Neural cell (in vitro differentiated cells): ENCODE measurements around the gene GRIP1. TPM values are rescaled to one million over a fixed set of nuclear protein-coding genes. Genes with fewer than 3 reads are reported as not detected.

Experiments used
- H2AFZ ChIP-seq: fragments of 200-600, 300-800 bp; sonication (generic), shearing (Covaris generic); 2 replicates; pipeline ENCODE4 v1.6.0; 2014; ENCODE audit warnings: low read depth, mild to moderate bottlenecking, antibody characterized with exemption, low read length, moderate library complexity
- H3F3A ChIP-seq: fragments of 200-600 bp; shearing (Covaris generic); 2 replicates; pipeline ENCODE4 v1.6.1; 2016; ENCODE audit warnings: mild to moderate bottlenecking, moderate library complexity, mixed read lengths, antibody characterized with exemption, low read length; ENCODE audit not compliant: insufficient read depth, poor library complexity, severe bottlenecking
- H3K27ac ChIP-seq: fragments of 200-600, 300-800 bp; sonication (generic), shearing (Covaris generic); 2 replicates; pipeline ENCODE4 v1.5.1; 2014; ENCODE audit warnings: mild to moderate bottlenecking, low read length, moderate library complexity
- H3K27me3 ChIP-seq: fragments of 300-800, 200-600 bp; sonication (generic), shearing (Covaris generic); 2 replicates; pipeline ENCODE4 v1.6.0; 2014; ENCODE audit warnings: mild to moderate bottlenecking, low read depth, low read length, moderate library complexity; ENCODE audit not compliant: insufficient read depth
- H3K36me3 ChIP-seq: fragments of 300-800, 200-600 bp; sonication (generic), shearing (Covaris generic); 2 replicates; pipeline ENCODE4 v1.5.1; 2014; ENCODE audit warnings: mild to moderate bottlenecking, antibody characterized with exemption, low read length, moderate library complexity; ENCODE audit not compliant: insufficient read depth
- H3K4me2 ChIP-seq: fragments of 300-800, 200-600 bp; sonication (generic), shearing (Covaris generic); 2 replicates; pipeline ENCODE4 v1.6.0; 2014; ENCODE audit warnings: mild to moderate bottlenecking, low read length
- H3K4me3 ChIP-seq: fragments of 300-800, 200-600 bp; sonication (generic), shearing (Covaris generic); 2 replicates; pipeline ENCODE4 v1.5.1; 2014; ENCODE audit warnings: mild to moderate bottlenecking, low read length, moderate library complexity
- H3K79me2 ChIP-seq: fragments of 200-600 bp; shearing (Covaris generic); replicated peaks from 2 replicates; pipeline ENCODE4 v1.6.0; 2014; ENCODE audit warnings: mild to moderate bottlenecking, low read length, moderate library complexity; ENCODE audit not compliant: insufficient read depth
- H3K9ac ChIP-seq: fragments of 300-800, 200-600 bp; sonication (generic), shearing (Covaris generic); 2 replicates; pipeline ENCODE4 v1.6.1; 2016; ENCODE audit warnings: mild to moderate bottlenecking, low read length, mixed read lengths
- H3K9me2 ChIP-seq: fragments of 200-600 bp; shearing (Covaris generic); 2 replicates; pipeline ENCODE4 v1.6.1; 2016; ENCODE audit warnings: mild to moderate bottlenecking, low read length, mixed read lengths; ENCODE audit not compliant: insufficient read depth
- H3K9me3 ChIP-seq: fragments of 200-600, 300-800 bp; sonication (generic), shearing (Covaris generic); 2 replicates; pipeline ENCODE4 v1.6.1; 2016; ENCODE audit warnings: mild to moderate bottlenecking, mixed run types, low read length, moderate library complexity, mixed read lengths
- H4K20me1 ChIP-seq: fragments of 200-600 bp; shearing (Covaris generic); 2 replicates; pipeline ENCODE4 v1.6.1; 2016; ENCODE audit warnings: mild to moderate bottlenecking, mixed run types; ENCODE audit not compliant: insufficient read depth
- EP300 ChIP-seq: fragments of 450-650 bp; conservative IDR thresholded peaks from 2 replicates; pipeline ENCODE4 v1.6.1; 2014; ENCODE audit warnings: antibody characterized with exemption, mild to moderate bottlenecking, moderate library complexity; ENCODE audit not compliant: poor library complexity, severe bottlenecking
- EZH2 ChIP-seq: fragments of 200-600, 300-800 bp; shearing (Covaris generic), sonication (generic); IDR thresholded peaks from 2 replicates; pipeline ENCODE4 v1.6.1; 2014; ENCODE audit warnings: antibody characterized with exemption, low read length, borderline replicate concordance, mild to moderate bottlenecking; ENCODE audit not compliant: insufficient read depth, poor library complexity, severe bottlenecking
- MXI1 ChIP-seq: fragments of 450-650 bp; conservative IDR thresholded peaks from 2 replicates; pipeline ENCODE4 v1.6.1; 2014; ENCODE audit warnings: antibody characterized with exemption, mild to moderate bottlenecking; ENCODE audit not compliant: poor library complexity, severe bottlenecking
- POLR2AphosphoS5 ChIP-seq: IDR thresholded peaks from 2 replicates; pipeline ENCODE4 v1.6.1; 2012
- RAD21 ChIP-seq: fragments of 450-650 bp; conservative IDR thresholded peaks from 2 replicates; pipeline ENCODE4 v1.6.1; 2014; ENCODE audit warnings: antibody characterized with exemption, mild to moderate bottlenecking, moderate library complexity
- SMC3 ChIP-seq: fragments of 450-650 bp; conservative IDR thresholded peaks from 2 replicates; pipeline ENCODE4 v1.6.1; 2014; ENCODE audit warnings: antibody characterized with exemption, mild to moderate bottlenecking, moderate library complexity; ENCODE audit not compliant: poor library complexity
- TAF1 ChIP-seq: IDR thresholded peaks from 2 replicates; pipeline ENCODE4 v1.6.1; 2012; ENCODE audit warnings: low read depth
- polyA minus RNA-seq: library from RNA; depleted of rRNA, polyadenylated mRNA; stranded (reverse); fragments of >200 nt; gene quantifications from 2 replicates; pipeline ENCODE4 v1.2.3, GENCODE V29; 2014
- polyA plus RNA-seq: library from polyadenylated mRNA; depleted of rRNA; stranded (reverse); fragments of >200 nt; gene quantifications from 2 replicates; pipeline ENCODE4 v1.2.3, GENCODE V29; 2014
- TF ChIP-seq, protein P1 (sequence below): IDR thresholded peaks from 2 replicates; pipeline ENCODE4 v1.6.1; 2012; ENCODE audit warnings: borderline replicate concordance
- TF ChIP-seq, protein P2 (sequence below): fragments of 450-650 bp; IDR thresholded peaks from 2 replicates; pipeline ENCODE4 v1.5.1; 2014; ENCODE audit warnings: antibody characterized with exemption, mild to moderate bottlenecking, moderate library complexity; ENCODE audit not compliant: poor library complexity, severe bottlenecking

GRIP1 gene, protein sequence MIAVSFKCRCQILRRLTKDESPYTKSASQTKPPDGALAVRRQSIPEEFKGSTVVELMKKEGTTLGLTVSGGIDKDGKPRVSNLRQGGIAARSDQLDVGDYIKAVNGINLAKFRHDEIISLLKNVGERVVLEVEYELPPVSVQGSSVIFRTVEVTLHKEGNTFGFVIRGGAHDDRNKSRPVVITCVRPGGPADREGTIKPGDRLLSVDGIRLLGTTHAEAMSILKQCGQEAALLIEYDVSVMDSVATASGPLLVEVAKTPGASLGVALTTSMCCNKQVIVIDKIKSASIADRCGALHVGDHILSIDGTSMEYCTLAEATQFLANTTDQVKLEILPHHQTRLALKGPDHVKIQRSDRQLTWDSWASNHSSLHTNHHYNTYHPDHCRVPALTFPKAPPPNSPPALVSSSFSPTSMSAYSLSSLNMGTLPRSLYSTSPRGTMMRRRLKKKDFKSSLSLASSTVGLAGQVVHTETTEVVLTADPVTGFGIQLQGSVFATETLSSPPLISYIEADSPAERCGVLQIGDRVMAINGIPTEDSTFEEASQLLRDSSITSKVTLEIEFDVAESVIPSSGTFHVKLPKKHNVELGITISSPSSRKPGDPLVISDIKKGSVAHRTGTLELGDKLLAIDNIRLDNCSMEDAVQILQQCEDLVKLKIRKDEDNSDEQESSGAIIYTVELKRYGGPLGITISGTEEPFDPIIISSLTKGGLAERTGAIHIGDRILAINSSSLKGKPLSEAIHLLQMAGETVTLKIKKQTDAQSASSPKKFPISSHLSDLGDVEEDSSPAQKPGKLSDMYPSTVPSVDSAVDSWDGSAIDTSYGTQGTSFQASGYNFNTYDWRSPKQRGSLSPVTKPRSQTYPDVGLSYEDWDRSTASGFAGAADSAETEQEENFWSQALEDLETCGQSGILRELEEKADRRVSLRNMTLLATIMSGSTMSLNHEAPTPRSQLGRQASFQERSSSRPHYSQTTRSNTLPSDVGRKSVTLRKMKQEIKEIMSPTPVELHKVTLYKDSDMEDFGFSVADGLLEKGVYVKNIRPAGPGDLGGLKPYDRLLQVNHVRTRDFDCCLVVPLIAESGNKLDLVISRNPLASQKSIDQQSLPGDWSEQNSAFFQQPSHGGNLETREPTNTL
- polyA plus RNA-seq (41.1 and 54.9 TPM in 2 replicates), polyA minus RNA-seq (134 and 148 TPM in 2 replicates)

DNA sequence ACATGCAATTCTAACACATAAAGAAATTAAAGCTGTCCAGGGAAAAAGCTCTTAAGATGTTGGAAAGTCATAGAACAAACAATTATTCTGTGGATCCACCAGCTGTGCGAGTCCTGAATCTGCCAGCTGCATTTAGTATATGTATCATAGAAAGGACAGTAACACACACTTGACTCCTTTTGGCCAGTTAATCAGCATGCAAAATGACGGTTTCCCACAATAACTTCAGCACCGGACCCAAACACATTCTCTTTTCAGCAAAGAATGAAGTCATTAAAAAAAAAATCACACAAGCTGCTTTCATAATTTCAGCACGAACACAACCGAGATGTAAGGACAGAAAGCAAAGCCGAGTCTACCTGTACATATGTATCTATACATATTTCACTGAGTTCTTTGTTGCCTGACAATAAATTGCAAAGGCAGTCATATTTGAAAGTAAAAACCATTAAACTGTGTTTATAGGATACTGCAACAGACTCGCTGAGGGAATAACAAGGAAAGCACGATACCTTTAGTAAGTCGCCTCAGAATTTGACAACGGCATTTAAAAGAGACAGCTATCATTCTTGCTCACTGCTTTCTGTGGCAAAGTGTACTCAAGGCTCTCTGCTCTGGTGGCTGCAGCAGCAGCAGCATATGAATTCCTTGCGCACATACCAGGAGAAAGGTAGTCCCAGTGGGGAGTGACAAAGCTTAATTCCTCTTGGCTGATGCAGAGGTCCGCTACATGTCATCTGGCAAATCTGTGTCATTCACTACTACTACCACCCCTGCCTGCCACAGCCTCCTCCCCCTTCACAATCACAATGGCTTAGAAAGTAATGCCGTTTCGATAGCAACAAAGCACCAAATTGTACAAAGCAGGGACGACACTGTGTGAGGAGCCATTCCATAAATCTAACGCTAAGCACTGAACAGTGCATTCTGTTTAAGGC lies at the start of gene GRIP1:
Gene GRIP1, minus strand, starts transcription at position 739 of the 938 bp plus-strand sequence. Its CDS starts 172 bp downstream, at position 567.
- Histone ChIP-seq H3K36me3 (no peaks in the 10 kb centered on the region), H3K9ac (peak within 1 kb of the TSS; percentile 73), H2AFZ (peak within 1 kb of the TSS; percentile 31), H3K4me2 (peak within 1 kb of the TSS; percentile 56), H4K20me1 (no peaks in the 10 kb centered on the region), H3K27ac (peak within 1 kb of the TSS; percentile 94), H3K9me2 (no peaks in the 10 kb centered on the region), H3K79me2 (peaks cover 20% of the 10 kb centered on the region), H3K9me3 (no peaks in the 10 kb centered on the region), H3F3A (no peaks in the 10 kb centered on the region), H3K4me3 (peak within 1 kb of the TSS; percentile 64), H3K27me3 (no peaks in the 10 kb centered on the region)
- peak; percentile 89 for TF ChIP-seq POLR2AphosphoS5
- TF ChIP-seq EP300: peak; percentile 97
- TF ChIP-seq EZH2: no peak
- TF ChIP-seq, protein P1, sequence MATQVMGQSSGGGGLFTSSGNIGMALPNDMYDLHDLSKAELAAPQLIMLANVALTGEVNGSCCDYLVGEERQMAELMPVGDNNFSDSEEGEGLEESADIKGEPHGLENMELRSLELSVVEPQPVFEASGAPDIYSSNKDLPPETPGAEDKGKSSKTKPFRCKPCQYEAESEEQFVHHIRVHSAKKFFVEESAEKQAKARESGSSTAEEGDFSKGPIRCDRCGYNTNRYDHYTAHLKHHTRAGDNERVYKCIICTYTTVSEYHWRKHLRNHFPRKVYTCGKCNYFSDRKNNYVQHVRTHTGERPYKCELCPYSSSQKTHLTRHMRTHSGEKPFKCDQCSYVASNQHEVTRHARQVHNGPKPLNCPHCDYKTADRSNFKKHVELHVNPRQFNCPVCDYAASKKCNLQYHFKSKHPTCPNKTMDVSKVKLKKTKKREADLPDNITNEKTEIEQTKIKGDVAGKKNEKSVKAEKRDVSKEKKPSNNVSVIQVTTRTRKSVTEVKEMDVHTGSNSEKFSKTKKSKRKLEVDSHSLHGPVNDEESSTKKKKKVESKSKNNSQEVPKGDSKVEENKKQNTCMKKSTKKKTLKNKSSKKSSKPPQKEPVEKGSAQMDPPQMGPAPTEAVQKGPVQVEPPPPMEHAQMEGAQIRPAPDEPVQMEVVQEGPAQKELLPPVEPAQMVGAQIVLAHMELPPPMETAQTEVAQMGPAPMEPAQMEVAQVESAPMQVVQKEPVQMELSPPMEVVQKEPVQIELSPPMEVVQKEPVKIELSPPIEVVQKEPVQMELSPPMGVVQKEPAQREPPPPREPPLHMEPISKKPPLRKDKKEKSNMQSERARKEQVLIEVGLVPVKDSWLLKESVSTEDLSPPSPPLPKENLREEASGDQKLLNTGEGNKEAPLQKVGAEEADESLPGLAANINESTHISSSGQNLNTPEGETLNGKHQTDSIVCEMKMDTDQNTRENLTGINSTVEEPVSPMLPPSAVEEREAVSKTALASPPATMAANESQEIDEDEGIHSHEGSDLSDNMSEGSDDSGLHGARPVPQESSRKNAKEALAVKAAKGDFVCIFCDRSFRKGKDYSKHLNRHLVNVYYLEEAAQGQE: peak; percentile 77
- peak; percentile 16 for TF ChIP-seq TAF1
- peak; percentile 24 for TF ChIP-seq MXI1
- TF ChIP-seq SMC3: peak; percentile 57
- TF ChIP-seq RAD21: peak; percentile 51
- TF ChIP-seq, protein P2, sequence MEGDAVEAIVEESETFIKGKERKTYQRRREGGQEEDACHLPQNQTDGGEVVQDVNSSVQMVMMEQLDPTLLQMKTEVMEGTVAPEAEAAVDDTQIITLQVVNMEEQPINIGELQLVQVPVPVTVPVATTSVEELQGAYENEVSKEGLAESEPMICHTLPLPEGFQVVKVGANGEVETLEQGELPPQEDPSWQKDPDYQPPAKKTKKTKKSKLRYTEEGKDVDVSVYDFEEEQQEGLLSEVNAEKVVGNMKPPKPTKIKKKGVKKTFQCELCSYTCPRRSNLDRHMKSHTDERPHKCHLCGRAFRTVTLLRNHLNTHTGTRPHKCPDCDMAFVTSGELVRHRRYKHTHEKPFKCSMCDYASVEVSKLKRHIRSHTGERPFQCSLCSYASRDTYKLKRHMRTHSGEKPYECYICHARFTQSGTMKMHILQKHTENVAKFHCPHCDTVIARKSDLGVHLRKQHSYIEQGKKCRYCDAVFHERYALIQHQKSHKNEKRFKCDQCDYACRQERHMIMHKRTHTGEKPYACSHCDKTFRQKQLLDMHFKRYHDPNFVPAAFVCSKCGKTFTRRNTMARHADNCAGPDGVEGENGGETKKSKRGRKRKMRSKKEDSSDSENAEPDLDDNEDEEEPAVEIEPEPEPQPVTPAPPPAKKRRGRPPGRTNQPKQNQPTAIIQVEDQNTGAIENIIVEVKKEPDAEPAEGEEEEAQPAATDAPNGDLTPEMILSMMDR: no peak
